ENCODE measurements around the gene ZNF367. TPM values are rescaled to one million over a fixed set of nuclear protein-coding genes. Genes with fewer than 3 reads are reported as not detected.
A peak's percentile ranks its signal among the peaks of the same experiment; 100 is the strongest.

The ZNF367 gene
- total and polyA plus RNA-seq, 5 experiments from 2014 or later: 0.82 to 7.6 (median 2.2) TPM

DNA sequence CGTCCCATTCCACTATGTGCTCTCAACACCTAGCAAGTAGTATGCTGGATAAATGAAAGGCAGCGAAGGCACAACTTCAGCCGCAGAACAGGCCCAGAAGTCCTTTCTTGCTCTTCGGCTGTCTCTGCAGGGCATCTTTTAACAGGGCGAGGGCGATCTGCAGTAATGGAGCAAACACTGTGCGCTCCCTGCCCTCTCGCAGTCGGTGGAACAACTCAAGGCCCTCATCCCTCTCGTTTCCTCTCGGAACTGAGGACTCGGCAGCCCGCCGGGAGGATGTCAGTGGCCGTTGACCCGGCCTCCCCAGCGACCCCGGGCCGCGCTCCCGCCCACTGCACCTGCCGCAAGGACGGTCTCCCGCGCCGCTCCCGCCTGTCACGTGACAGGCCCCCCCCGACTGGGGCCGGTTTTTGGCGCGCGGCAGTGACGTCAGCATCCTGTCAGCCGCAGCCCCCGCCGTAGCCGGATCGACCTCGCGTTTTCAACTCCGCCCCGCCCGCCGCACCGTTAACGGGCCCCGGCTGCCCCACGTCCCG is 1.1 kb downstream of the ZNF367 start:
- Mint-ChIP-seq H3K9me3 (no peaks in the 10 kb centered on the region), H3K4me3 (peak overlapping the region; percentile 82 to 94 (median 92)), H3K4me1 (peaks cover 10 to 54% (median 46%) of the 10 kb centered on the region in 4 donors), H3K27me3 (peaks cover 0 to 2% (median 0%) of the 10 kb centered on the region in 5 donors), H3K27ac (peak overlapping the region; percentile 85 to 98 (median 96)), H3K36me3 (no peaks in the 10 kb centered on the region)
- DNase-seq (peak; percentile 84 to 94 (median 89)), ATAC-seq (peak; percentile 29 to 34)
- POLR2A ChIA-PET: interaction anchor here (0.6 to 2.7 kb wide), 13 partner anchors 15 to 150 kb away, joined by 3 to 55 read pairs (median 4); partner anchors contain the start of genes HABP4 and SLC35D2

DNA sequence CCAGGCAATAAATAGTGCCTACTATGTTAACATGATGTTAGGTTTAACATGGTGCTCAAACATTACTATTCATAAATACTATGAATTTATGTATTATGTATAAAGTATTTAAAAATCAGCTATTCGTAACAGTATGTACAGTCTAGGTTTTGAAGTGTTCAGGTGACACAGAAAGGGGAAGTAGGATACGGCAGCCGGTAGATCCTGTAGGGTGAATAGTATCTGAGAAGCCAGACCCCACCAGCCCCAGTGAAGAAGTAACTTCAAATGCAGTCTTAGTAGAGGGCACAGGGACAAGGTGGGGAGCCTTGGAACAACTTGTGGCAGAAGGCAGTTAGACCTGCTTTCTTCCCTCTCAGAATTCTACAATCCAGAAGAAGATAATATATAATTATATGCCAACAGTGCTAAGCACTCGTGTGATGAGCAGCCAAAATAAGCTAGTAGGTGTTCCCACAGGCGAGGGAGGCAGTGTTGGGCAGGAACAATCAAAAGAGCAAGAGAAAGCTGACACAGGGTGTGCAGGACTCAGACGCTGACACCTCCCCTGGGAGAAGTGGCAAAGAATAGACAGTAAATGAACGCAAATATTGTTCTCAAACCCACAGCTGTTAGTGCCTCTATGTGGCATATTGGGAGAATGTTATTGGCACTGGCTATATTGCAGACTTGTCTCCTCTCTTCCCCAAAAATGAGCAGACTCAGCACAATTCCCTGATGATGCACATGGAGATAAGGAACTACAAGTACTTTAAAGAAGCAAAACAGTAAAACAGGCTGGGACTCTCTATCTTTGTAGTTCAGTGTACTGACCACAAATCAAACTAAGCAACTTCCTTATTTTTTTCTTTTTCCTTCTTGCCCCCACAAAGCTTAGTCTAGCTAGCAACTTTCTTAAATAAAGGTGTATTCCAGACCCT is 4.6 kb downstream of the ZNF367 start:
- peak overlapping the region; percentile 68 to 87 (median 82) for H3K4me3 Mint-ChIP-seq
- H3K27ac Mint-ChIP-seq: peak overlapping the region; percentile 81 to 93 (median 92)
- H3K9me3 Mint-ChIP-seq: no peaks in the 10 kb centered on the region
- peak in 4 of 10 donors; percentile 5 to 32 (median 18) for DNase-seq
- peaks cover 15 to 44% (median 40%) of the 10 kb centered on the region in 4 donors for H3K4me1 Mint-ChIP-seq
- ATAC-seq: no peak
- H3K27me3 Mint-ChIP-seq: peaks cover 0 to 2% (median 0%) of the 10 kb centered on the region in 5 donors
- POLR2A ChIA-PET: interaction anchor here (0.6 to 2.2 kb wide), 10 partner anchors 14 to 86 kb away, joined by 3 to 45 read pairs (median 4); partner anchors contain the start of genes HABP4 and SLC35D2
- H3K36me3 Mint-ChIP-seq: no peaks in the 10 kb centered on the region

DNA sequence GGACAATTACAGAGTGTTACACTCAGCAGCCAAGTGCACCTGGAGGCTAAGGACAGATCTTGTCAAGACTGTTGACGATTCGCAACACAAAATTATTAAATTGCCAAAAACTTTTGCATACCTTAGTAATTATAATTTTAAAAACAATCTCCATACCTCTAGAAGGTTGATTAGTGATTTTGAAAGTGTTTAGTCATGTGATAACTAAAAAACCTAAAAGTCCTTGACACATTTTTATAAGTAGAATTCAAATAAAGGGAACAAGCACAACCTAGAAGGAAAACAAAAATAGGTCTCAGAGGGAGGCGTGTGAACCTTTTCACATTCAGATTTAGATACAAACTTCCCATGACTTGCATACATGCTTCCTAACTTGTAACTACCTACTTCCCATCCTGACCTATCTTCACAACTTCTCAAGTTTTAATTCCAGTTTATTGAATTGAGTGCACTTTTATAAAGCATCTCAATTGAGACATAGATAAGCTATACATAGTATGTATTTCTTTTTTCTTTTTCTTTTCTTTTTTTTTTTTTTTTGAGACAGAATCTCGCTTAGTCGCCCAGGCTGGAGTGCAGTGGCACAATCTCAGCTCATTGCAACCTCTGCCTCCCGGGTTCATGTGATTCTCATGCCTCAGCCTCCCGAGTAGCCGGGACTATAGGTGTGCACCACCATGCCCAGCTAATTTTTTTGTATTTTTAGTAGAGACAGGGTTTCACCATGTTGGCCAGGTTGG is 5.8 kb downstream of the ZNF367 start:
- Mint-ChIP-seq H3K27ac (peak overlapping the region in 8 of 10 donors; percentile 66 to 93 (median 80)), H3K9me3 (no peaks in the 10 kb centered on the region), H3K36me3 (no peaks in the 10 kb centered on the region), H3K27me3 (peaks cover 0 to 2% (median 0%) of the 10 kb centered on the region in 5 donors), H3K4me3 (peak overlapping the region in 2 of 10 donors; percentile 30 to 77), H3K4me1 (peaks cover 15 to 50% (median 43%) of the 10 kb centered on the region in 4 donors)
- ATAC-seq (no peak), DNase-seq (no peak)
- POLR2A ChIA-PET: interaction anchor here (0.6 to 2.2 kb wide), 6 partner anchors 11 to 41 kb away, joined by 3 to 45 read pairs (median 4); partner anchors contain the start of gene SLC35D2

DNA sequence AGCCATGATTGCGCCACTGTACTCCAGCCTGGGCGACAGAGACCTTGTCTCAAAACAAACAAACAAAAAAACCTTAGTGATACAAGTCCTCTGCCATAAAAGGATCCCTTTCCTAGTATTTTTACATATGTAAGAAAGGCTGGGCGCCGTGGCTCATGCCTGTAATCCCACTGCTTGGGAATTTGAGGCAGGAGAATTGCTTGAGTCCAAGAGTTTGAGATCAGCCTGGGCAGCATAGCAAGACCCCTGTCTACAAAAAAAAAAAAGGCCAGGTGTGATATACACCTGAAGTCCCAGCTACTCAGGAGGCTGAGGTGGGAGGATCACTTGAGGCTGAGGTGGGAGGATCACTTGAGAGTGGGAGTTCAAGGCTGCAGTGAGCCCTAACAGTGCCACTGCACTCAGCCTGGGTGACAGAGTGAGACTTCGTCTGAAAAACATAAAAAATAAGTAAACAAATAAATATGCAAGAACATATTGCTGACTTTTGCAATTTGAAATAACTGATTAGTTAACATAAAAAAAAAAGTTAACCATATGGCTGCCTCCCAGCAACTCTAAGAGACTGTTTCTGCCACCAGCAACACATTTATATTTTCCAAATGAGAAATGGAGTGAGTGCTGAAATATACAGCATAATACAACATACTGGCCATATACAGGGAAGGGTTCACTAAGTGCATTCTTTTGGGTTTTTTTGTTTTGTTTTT is 6.9 kb downstream of the ZNF367 start:
- POLR2A ChIA-PET: interaction anchor here (0.6 to 1.8 kb wide), 3 partner anchors 10 to 30 kb away, joined by 3 to 6 read pairs (median 3); no protein-coding TSS in a partner anchor
- peaks cover 9 to 44% (median 38%) of the 10 kb centered on the region in 4 donors for H3K4me1 Mint-ChIP-seq
- H3K36me3 Mint-ChIP-seq: no peaks in the 10 kb centered on the region

DNA sequence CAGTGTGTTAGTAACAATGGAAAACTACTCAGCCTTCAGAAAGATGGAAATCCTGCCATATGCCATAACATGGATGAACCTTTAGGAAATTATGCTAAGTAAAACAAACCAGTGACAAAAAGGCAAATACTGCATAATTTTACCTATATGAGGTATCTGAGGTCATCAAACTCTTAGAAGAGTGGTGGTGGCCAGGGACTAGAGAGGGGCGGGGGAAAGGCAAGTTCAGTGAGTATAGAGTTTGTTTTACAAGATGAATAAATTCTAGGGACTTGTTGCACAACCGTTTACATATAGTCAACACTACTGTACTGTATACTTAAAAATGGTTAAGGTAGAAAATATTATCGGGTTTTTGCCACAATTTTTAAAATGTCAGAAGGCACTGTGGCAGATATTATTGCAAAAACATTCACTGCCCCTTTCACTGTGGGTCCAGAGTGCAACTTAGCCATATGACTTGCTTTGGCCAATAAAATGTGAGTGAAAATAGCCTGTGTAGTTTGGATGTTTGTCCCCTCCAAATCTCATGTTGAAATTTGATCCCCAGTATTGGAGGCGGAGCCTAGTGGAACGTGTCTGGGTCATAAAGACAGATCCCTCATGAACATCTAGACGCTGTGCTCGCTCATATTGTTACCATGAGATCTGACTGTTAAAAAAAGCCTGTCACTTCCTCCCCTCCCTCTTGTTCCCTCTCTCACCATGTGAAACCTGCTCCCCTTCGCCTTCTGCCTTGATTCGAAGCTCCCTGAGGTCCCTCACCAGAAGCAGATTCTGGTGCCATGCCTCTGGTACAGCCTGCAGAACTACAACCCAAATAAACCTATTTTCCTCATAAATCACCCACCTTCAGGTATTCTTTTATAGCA is 9.5 kb downstream of the ZNF367 start:
- Mint-ChIP-seq H3K4me1 (peaks cover 8 to 32% (median 27%) of the 10 kb centered on the region in 4 donors), H3K27me3 (no peaks in the 10 kb centered on the region), H3K9me3 (no peaks in the 10 kb centered on the region), H3K36me3 (no peaks in the 10 kb centered on the region), H3K27ac (peak overlapping the region in 8 of 10 donors; percentile 1 to 87 (median 67)), H3K4me3 (no peak overlapping the region)
- ATAC-seq (no peak), DNase-seq (no peak)
- POLR2A ChIA-PET: interaction anchor here (0.8 to 2.0 kb wide), 4 partner anchors 8 to 42 kb away, joined by 3 to 14 read pairs (median 4); partner anchors contain the start of gene HABP4

More for the DNA sequence above, 6.9 kb downstream of the ZNF367 start:
- Mint-ChIP-seq H3K27ac (peak overlapping the region in 4 of 10 donors; percentile 24 to 87 (median 63)), H3K9me3 (no peaks in the 10 kb centered on the region), H3K4me3 (no peak overlapping the region), H3K27me3 (no peaks in the 10 kb centered on the region)
- DNase-seq (no peak), ATAC-seq (no peak)

DNA sequence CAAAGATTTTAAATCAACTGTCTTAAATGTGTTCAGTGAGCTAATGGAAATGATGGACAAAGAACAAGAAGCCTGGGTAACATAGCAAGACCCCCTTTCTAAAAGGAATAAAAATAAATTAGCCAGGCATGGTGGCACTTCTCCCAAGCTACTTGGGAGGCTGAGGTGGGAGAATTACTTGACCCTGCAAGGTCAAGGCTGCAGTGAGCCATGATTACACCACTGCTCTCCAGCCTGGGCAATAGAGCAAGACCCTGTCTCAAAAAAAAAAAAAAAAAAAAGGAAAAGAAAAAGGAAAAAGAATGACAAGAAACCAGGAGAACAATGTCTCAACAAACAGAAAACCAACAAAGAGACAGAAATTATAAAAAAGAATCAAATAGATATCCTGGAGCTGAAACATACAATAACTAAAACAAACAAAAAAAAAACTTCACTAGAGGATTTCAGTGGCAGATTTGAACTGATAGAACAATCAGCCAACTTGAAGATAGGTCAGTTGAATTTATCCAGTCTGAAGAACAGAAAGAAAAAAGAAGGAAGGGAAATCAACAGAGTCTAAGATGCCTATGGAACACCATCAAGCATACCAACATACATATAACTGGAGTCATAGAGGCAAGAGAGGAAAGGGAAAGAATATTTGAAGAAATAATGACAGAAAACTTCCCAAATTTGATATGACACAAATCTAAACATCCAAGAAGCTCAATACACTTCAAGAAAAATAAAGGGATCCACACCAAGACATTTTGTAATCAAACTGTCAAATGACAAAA is 17.8 kb downstream of the ZNF367 start:
- DNase-seq: no peak
- H3K36me3 Mint-ChIP-seq: peaks cover 5 to 13% (median 11%) of the 10 kb centered on the region in 3 donors
- peak overlapping the region in 9 of 10 donors; percentile 8 to 78 (median 65) for H3K4me3 Mint-ChIP-seq
- peaks cover 0 to 12% (median 8%) of the 10 kb centered on the region in 9 donors for H3K9me3 Mint-ChIP-seq
- POLR2A ChIA-PET: interaction anchor here (0.6 to 4.3 kb wide), 13 partner anchors 9 to 475 kb away, joined by 3 to 55 read pairs (median 10); partner anchors contain the start of genes SLC35D2 and ZNF367
- peak overlapping the region in 9 of 10 donors; percentile 78 to 97 (median 95) for H3K27ac Mint-ChIP-seq
- H3K27me3 Mint-ChIP-seq: no peaks in the 10 kb centered on the region
- H3K4me1 Mint-ChIP-seq: peaks cover 18 to 34% (median 28%) of the 10 kb centered on the region in 4 donors
- no peak for ATAC-seq

DNA sequence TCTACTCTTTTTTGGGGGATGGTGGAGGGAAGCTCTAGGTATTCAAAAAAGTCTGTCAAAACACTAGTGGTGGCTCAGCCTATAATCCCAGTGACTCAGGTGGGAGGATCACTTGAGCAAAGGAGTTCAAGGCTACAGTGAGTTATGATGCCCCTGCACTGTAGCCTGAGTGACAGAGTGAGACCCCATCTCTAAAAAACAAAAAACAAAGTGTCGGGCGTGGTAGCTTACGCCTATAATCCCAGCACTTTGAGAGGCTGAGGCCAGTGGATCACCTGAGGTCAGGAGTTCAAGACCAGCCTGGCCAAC is 18.9 kb downstream of the ZNF367 start:
- H3K9me3 Mint-ChIP-seq: peaks cover 0 to 12% (median 8%) of the 10 kb centered on the region in 9 donors
- no peaks in the 10 kb centered on the region for H3K27me3 Mint-ChIP-seq
- H3K36me3 Mint-ChIP-seq: peaks cover 5 to 15% (median 11%) of the 10 kb centered on the region in 3 donors
- ATAC-seq: no peak
- DNase-seq: no peak
- POLR2A ChIA-PET: interaction anchor here (0.9 to 4.3 kb wide), 14 partner anchors 8 to 167 kb away, joined by 3 to 55 read pairs (median 12); partner anchors contain the start of genes HABP4, SLC35D2 and ZNF367
- peak overlapping the region; percentile 33 to 78 (median 66) for H3K4me3 Mint-ChIP-seq
- peaks cover 20 to 34% (median 28%) of the 10 kb centered on the region in 4 donors for H3K4me1 Mint-ChIP-seq
- peak overlapping the region; percentile 93 to 97 (median 96) for H3K27ac Mint-ChIP-seq

DNA sequence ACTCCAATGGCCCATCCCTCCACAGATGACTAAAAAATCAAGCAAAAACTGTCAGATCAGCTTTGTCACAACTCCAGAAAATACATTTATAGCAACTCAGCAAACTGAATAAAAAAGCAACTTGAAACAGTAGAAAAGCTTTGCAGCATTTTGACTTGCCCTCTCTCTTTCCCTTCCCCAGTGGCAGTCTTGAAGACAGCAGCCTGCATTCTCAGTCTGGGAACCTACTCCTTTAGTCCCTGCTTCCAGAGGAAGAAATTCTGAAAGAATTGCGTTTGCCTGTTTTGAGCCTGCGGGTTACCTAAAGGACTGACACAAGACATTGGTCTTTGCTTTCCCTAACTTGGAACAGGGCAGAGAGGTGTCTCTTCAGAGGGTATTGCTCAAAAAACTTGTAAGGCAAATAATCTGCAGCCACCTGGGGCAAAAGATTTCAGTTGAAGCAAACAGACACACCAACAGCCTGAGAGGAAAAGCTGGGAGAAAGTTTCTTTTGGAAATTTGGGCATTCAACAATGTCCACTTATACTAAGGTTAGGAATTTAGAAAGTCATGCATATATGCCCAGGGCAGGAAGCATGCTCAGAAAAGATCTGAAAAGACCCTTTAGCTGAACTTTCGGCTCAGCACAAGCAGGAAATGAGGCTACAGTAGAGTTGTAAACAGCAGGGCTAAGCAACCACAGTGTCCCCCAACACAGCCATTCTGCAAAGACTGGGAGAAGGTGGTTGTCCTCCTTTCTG is 19.4 kb downstream of the ZNF367 start:
- POLR2A ChIA-PET: interaction anchor here (0.6 to 4.3 kb wide), 16 partner anchors 8 to 342 kb away, joined by 3 to 55 read pairs (median 10); partner anchors contain the start of genes HABP4, SLC35D2 and ZNF367
- no peaks in the 10 kb centered on the region for H3K27me3 Mint-ChIP-seq
- H3K4me3 Mint-ChIP-seq: peak overlapping the region; percentile 43 to 78 (median 66)
- peak overlapping the region; percentile 93 to 97 (median 96) for H3K27ac Mint-ChIP-seq
- H3K9me3 Mint-ChIP-seq: peaks cover 0 to 12% (median 8%) of the 10 kb centered on the region in 9 donors
- DNase-seq: peak in 7 of 10 donors; percentile 12 to 62 (median 39)
- ATAC-seq: peak; percentile 93 to 95
- H3K4me1 Mint-ChIP-seq: peaks cover 20 to 34% (median 28%) of the 10 kb centered on the region in 4 donors
- peaks cover 8 to 15% (median 11%) of the 10 kb centered on the region in 3 donors for H3K36me3 Mint-ChIP-seq

DNA sequence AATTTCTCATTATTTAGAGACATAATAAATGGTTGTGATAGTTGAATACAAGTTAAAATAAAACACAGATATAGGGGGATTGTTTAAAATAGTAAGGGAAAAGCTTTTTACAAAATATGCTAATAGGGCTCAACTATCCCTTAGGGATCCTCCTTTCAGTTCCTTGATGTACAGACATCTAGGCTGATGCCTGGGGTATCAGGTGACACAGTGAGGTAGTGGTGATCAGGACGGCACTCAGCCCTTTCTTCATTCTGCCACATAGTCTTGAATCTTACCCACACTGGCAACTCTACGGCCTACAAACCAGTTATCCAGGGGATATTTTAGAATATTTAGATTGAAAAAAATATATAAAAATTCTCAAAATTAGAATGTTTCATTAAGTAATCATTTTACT is 22.2 kb downstream of the ZNF367 start:
- H3K4me1 Mint-ChIP-seq: peaks cover 20 to 35% (median 33%) of the 10 kb centered on the region in 4 donors
- no peak overlapping the region for H3K4me3 Mint-ChIP-seq
- DNase-seq (no peak), ATAC-seq (no peak)
- H3K27me3 Mint-ChIP-seq: no peaks in the 10 kb centered on the region
- H3K36me3 Mint-ChIP-seq: peaks cover 11 to 26% (median 24%) of the 10 kb centered on the region in 3 donors
- H3K9me3 Mint-ChIP-seq: peaks cover 0 to 12% (median 8%) of the 10 kb centered on the region in 9 donors
- POLR2A ChIA-PET: no interaction called here
- peak overlapping the region in 4 of 10 donors; percentile 18 to 54 (median 36) for H3K27ac Mint-ChIP-seq
